Middle frontal gyrus (tissue), 1 donor: ENCODE measurements around the gene MTA1.

ENCODE experiments used
- DNase-seq: peaks from one replicate; pipeline ENCODE4 v3.0.0-alpha.2; 2015; ENCODE audit warnings: low spot score; ENCODE audit errors: extremely low spot score

Gene MTA1

GRCh38 chr14:105496831-105497591 is 77.4 kb downstream of the MTA1 start:
- DNase-seq = no peak

- no peak for DNase-seq
These were observed 78.2 kb downstream of the MTA1 start for GRCh38 chr14:105497671-105498429.

GRCh38 chr14:105498430-105499255 is 79.0 kb downstream of the MTA1 start:
- no peak for DNase-seq

DNA sequence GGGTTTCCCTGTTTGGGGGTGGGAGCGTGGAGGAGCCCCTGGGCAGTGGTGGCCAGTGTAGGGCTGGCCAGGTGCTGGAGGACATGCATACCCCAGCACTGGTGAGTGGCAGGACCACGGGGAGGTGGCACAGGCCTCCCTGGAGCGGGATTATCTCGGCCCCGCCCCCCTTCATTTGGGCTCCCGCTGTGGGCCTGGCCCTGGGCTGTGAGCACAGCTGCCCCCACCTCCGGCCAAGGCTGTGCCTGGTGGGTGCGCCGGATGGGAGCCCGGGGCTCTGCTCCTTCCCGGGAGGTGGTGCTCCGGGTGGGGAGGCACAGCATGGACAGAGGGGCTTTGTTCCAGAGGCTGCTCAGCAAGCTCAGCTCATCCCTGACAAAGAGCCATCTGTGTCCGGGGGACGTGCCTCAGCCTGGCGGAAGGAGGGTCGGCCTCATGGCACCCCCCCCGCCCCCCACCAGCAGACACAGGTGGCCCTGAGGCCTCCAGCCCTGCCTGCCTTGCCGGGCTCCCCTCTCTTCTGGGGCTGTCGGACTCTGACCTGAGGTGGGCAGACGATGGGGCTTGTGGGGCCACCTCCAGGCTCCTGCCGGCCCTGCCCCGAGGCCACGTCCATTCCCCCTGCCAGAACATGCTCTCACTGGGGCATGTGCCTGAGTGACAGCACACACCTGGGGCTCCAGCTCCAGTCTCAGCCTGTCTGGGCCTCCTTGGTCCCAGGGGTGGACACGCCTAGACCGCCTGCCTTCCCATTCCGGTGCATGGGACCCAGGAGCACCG is 79.8 kb downstream of the MTA1 start:
- DNase-seq = peak; percentile 80

- no peak for DNase-seq
These were observed 80.6 kb downstream of the MTA1 start for GRCh38 chr14:105500036-105500725.

- no peak for DNase-seq
These were observed 81.1 kb downstream of the MTA1 start for GRCh38 chr14:105500726-105501101.

GRCh38 chr14:105501504-105502291 is 82.1 kb downstream of the MTA1 start:
- DNase-seq = no peak

DNA sequence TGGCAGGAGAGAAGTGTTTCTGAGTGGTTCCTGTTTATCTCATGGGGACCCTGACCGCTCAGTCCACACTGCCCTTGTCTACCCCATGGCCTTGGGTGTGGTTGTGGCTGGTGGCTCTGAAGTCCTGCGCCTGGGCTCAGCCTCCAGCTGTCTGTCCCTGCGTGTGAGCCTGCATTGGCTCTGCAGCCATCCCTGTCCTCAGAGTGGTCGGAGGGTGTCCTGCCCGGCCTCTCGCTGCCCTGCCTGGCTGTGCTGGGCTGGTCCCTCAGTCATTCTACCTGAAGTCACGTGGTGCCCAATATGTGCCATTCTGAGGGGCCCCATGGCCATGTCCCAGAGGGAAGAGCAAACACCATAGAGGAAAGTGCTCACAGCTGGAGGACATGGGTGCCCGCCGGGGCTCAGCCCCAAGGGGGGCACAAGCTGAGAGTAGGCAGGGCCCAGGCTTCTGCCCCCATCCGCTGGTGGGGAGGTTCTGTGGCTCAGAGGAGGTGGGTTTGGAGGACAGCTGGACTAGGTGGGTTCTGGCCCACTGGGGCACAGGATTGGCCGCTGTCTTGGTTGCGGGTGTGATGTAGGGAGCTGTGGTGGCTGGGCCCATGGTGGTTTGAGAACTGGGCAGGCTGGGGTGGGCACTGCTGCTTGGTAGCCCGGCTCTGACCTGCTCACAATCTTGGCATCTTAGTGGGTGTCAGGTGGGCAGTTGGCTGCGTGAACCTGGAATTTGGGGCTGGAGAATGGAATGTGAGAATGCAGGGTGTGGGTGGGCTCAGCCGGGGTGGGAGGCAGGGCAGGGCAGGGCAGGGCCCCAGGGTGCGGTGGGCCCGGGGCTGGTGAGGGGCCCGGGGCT is 83.0 kb downstream of the MTA1 start:
- no peak for DNase-seq

DNA sequence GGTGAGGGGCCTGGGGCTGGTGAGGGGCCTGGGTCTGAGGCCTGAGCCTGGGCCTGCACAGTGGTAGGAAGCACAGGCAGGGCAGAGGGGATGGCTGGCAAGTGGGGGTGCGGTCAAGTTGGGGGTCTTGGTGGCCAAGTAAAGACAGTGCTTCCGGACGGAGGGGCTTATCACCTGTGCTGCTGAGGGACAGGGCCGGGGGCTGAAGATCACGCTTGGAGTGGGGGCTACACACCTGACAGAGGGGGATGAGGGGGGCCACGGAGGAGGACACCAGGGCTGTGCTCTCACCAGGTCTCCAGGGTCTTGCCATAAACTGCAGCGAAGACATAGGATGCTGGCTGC is 83.6 kb downstream of the MTA1 start:
- no peak for DNase-seq

DNA sequence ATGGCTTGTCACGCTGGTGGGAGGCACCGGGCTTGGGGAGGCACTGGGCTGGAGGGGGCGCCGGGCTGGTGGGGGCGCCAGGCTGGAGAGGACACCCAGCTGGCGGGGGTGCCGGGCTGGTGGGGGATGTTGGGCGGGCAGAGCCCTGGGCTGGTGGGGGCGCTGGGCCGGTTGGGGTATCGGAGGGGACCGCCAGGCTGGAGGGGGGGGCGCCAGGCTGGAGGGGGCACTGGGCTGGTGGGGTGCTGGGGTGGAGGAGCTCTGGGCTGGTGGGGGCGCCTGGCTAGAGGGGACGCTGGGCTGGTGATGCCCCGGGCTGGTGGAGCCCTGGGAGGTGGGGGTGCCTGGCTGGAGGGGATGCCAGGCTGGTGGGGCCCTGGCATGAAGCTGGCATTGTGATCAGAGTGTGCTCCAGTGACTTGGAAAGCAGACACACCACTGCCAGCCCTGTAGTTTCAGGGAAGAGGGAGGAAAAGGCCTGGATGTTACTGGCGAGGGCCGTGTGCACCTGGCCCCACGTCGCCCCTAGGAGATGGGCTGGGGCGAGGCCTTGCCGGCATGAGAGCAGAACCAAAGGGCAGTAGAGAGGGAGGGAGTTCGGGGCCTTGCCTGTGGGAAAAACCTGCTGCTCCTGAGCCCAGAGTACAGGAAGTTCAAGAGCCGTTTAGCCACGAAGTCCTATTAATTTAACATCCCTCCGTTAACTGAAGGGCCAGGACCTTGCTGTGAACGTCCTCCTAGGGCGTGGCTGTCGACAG is 84.5 kb downstream of the MTA1 start:
- no peak for DNase-seq

DNA sequence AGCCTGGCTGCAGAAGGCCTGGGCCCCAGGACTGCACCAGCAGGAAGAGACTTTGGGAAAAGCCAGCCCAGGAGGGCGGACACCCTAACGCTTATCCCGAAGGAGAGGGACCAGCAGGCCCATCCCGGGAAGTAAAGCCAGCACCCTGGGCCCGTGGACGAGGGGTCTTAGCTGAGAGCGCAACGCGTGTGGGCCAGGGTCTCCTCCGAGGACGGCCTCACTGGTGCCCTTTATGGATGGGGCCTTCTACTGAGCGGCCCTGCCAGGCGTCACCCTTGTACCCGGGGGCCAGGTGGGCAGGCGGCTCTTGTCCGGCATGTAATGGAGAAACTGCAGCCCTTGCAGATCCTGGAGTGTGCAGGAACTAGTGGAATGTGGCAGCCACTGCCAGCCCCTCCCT is 85.5 kb downstream of the MTA1 start:
- no peak for DNase-seq

DNA sequence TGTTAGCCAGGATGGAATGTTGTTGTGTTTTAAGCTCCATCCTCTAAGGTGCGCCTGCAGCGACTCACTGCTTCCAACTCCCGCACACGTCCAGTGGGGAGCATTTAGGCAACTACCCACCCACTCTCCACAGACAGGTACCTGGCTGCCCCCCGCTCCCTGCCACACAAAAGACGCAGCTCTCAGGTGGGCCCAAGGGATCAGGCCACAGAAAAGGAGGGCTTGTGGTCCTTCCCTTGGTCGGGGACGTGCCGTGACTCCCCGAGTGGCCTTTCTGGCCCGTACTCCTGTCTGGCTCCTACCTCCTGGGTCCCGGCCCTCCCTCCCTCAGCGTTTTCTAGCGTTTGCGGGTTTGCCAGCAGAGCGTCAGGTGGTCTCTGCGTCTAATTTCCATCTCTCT is 87.6 kb downstream of the MTA1 start:
- no peak for DNase-seq

GRCh38 chr14:105508069-105508468 is 88.4 kb downstream of the MTA1 start:
- DNase-seq = no peak

DNA sequence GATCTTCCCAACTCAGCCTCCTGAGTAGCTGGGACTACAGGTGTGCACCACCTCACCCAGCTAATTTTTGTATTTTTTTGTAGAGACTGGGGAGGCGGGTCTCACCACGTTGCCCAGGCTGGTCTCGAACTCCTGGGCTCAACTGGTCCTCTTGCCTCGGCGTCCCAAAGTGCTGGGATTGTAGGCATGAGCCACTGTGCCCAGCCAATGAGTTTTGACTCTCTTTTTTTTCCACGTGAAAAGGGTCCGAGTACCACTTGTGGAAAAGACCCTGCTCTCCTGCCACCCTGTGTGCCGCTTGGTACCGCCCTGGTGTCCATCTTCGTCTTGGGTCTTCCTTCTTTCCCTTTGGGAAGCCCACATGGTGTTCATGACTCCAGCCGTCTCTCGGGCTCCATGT is 89.0 kb downstream of the MTA1 start:
- no peak for DNase-seq

GRCh38 chr14:105517096-105517495 is 97.5 kb downstream of the MTA1 start:
- no peak for DNase-seq

- no peak for DNase-seq
These were observed 100.5 kb downstream of the MTA1 start for GRCh38 chr14:105519946-105520698.
